ENCODE data around the gene MON1A. TPM values are rescaled to one million over a fixed set of nuclear protein-coding genes. Genes with fewer than 3 reads are reported as not detected.

MON1A gene
- total and polyA plus RNA-seq, 2 of the 8 experiments (the other 6 are each of a cell fraction or from before 2014, with no cell fraction given) = 10.3 to 14.1 TPM

DNA sequence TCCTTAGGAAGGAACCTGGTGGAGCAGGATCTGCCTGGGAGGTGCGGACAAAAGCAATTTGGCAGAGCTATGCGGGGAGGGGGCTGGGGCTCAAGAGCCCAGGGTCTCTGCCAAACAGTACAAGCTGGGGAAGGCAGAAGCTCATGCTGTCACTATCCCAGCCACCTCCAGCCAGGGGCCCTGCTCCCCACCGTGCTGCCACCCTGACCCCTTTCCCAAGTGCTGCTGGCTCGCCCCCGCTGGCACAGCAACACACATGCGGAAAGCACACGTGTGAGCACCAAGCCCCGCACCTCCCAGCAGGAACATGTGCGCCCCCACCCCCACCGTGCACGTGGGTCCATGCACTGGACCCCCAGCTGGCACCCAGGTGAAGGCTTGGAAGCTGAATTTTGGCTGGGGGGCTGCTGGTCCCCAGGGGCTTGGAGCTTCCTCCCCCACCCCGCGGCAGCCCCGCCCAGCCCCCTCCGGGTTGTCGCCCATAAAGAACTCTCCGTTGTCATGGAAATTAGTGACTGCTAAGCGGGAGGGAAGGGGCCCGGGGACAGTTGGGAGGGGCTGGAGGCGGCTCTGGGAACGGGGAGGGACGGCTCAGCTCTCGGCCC is 60.6 kb downstream of the MON1A start (continued):
- no peak for TF ChIP-seq KDM5A (IDR thresholded peaks at IDR 0.05; ENCODE audit: low read length)
- TF ChIP-seq POLR2A (IDR thresholded peaks at IDR 0.05; ENCODE audit: control extremely low read depth in 1 of 2, low read depth in 2 of 2, low read length in 2 of 2) = no peak
- TF ChIP-seq RAD21 (IDR thresholded peaks at IDR 0.05 in 1 of 2, conservative IDR thresholded peaks at IDR 0.05 in 1 of 2; ENCODE audit: low read depth in 2 of 2, low read length in 2 of 2) = no peak
- TF ChIP-seq RNF2 (IDR thresholded peaks at IDR 0.05; ENCODE audit: borderline replicate concordance, low read depth, low read length, missing control alignments, poor library complexity, severe bottlenecking) = no peak
- TF ChIP-seq, protein P1, sequence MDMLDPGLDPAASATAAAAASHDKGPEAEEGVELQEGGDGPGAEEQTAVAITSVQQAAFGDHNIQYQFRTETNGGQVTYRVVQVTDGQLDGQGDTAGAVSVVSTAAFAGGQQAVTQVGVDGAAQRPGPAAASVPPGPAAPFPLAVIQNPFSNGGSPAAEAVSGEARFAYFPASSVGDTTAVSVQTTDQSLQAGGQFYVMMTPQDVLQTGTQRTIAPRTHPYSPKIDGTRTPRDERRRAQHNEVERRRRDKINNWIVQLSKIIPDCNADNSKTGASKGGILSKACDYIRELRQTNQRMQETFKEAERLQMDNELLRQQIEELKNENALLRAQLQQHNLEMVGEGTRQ (IDR thresholded peaks at IDR 0.05; ENCODE audit: low read length) = no peak
